CD8-positive, alpha-beta memory T cell (primary cell): ENCODE results near the gene IKBKG. TPM values are rescaled to one million over a fixed set of nuclear protein-coding genes. Genes with fewer than 3 reads are reported as not detected.

Source experiments
- CTCF ChIA-PET: fragments of 350-600 bp; sonication (Branson Sonifier 250); formaldehyde crosslinking; loops from one replicate; lab custom pipeline; 2021; ENCODE audit warnings: antibody characterized with exemption; lab: Charles Lee
- POLR2A ChIA-PET: fragments of 350-600 bp; sonication (Branson Sonifier 250); formaldehyde crosslinking; loops from one replicate; lab custom pipeline; 2021; ENCODE audit warnings: antibody characterized with exemption; lab: Charles Lee
- DNase-seq, 5 donors: peaks; one replicate each; pipeline versions ENCODE4 v3.0.0 to v3.0.0-alpha.2; 2020 to 2022; ENCODE audit warnings: mixed read lengths in 1 of 5
- H3K27ac ChIP-seq: one replicate; pipeline ENCODE4 v1.7.0; 2013; ENCODE audit warnings: low read depth, mild to moderate bottlenecking, low read length, moderate library complexity
- H3K27me3 ChIP-seq: 2 replicates; pipeline ENCODE4 v1.7.0; 2013; ENCODE audit warnings: low read length, mild to moderate bottlenecking; ENCODE audit not compliant: insufficient read depth, poor library complexity, severe bottlenecking
- H3K36me3 ChIP-seq: 2 replicates; pipeline ENCODE4 v1.7.0; 2013; ENCODE audit warnings: mild to moderate bottlenecking, low read length, moderate library complexity; ENCODE audit not compliant: insufficient read depth
- H3K4me1 ChIP-seq: 2 replicates; pipeline ENCODE4 v1.7.0; 2013; ENCODE audit warnings: mild to moderate bottlenecking, low read length, moderate library complexity; ENCODE audit not compliant: insufficient read depth
- H3K4me3 ChIP-seq: 2 replicates; pipeline ENCODE4 v1.7.0; 2013; ENCODE audit warnings: mild to moderate bottlenecking, low read length
- H3K9me3 ChIP-seq: 2 replicates; pipeline ENCODE4 v1.7.0; 2013; ENCODE audit warnings: mild to moderate bottlenecking, low read length
- H3K27ac Mint-ChIP-seq, 8 donors: one replicate each; pipeline ENCODE4 v1.8.0; 2020 to 2021; ENCODE audit warnings: mixed read lengths in 8 of 8, mild to moderate bottlenecking in 6 of 8, inconsistent platforms in 3 of 8, moderate library complexity in 3 of 8
- H3K27me3 Mint-ChIP-seq, 2 donors: one replicate each; pipeline ENCODE4 v1.8.0; 2020 to 2021; ENCODE audit warnings: mixed read lengths in 2 of 2, mild to moderate bottlenecking in 1 of 2, moderate library complexity in 1 of 2
- H3K36me3 Mint-ChIP-seq, 3 donors: one replicate each; pipeline ENCODE4 v1.8.0; 2020 to 2021; ENCODE audit warnings: mixed read lengths in 3 of 3, inconsistent platforms in 1 of 3, mild to moderate bottlenecking in 1 of 3
- H3K4me1 Mint-ChIP-seq, 3 donors: one replicate each; pipeline ENCODE4 v1.8.0; 2020 to 2021; ENCODE audit warnings: mixed read lengths in 3 of 3, inconsistent platforms in 1 of 3, mild to moderate bottlenecking in 1 of 3
- H3K4me3 Mint-ChIP-seq, 7 donors: one replicate each; pipeline ENCODE4 v1.8.0; 2020 to 2021; ENCODE audit warnings: mixed read lengths in 7 of 7, mild to moderate bottlenecking in 6 of 7, moderate library complexity in 4 of 7, inconsistent platforms in 2 of 7
- H3K9me3 Mint-ChIP-seq, 5 donors: one replicate each; pipeline ENCODE4 v1.8.0; 2020 to 2022; ENCODE audit warnings: mixed read lengths in 5 of 5, mild to moderate bottlenecking in 3 of 5, moderate library complexity in 2 of 5, inconsistent platforms in 1 of 5
- polyA plus RNA-seq: library from polyadenylated mRNA; unstranded; fragments of 300-500 nt; fragmentation: Illumina TruSeq; gene quantifications from one replicate; pipeline ENCODE4 v1.2.3, GENCODE V29; 2021
- total RNA-seq, 2 experiments: library from RNA; stranded (reverse); gene quantifications; one replicate each; pipeline ENCODE4 v1.2.3, GENCODE V29; 2021

Gene IKBKG
- total and polyA plus RNA-seq, 3 experiments from 2014 or later = 33.9 to 35.4 (median 34.8) TPM

DNA sequence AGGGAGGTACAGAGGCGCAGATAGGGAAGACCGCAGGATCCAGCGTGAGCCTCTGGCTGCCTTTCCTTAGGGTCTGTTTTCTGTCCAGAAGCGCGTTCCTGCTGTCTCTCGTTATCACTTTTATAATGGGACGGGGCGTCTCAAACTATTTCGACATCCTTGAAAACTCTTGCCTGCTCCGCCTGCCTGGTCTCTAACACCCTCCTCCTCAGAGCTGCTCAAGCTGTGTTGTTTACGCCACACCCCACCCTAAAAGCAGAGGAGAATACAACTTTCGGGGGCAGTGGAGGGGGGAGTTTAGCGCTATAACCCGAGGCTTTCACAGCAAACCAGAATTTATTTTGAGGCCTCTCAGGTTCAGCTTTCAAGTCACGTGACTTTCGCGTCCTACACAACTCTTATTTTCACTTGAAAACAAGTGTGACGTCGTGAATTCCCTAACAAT, 30.7 kb upstream of the IKBKG start:
- peak overlapping the region; percentile 54 for H3K27ac ChIP-seq
- no peaks in the 10 kb centered on the region for H3K9me3 ChIP-seq
- H3K27ac Mint-ChIP-seq = peak overlapping the region; percentile 79 to 94 (median 91)
- peaks cover 0 to 3% (median 0%) of the 10 kb centered on the region in 3 donors for H3K36me3 Mint-ChIP-seq
- peaks cover 0 to 3% of the 10 kb centered on the region in 2 donors for H3K27me3 Mint-ChIP-seq
- H3K4me3 ChIP-seq = peak overlapping the region; percentile 67
- no peaks in the 10 kb centered on the region for H3K36me3 ChIP-seq
- POLR2A ChIA-PET = interaction anchor here (0.6 to 2.6 kb wide), 7 partner anchors 9 to 588 kb away, joined by 3 to 16 read pairs (median 3); partner anchors contain the start of gene SLC10A3
- no peaks in the 10 kb centered on the region for H3K9me3 Mint-ChIP-seq
- peaks cover 15 to 26% (median 17%) of the 10 kb centered on the region in 3 donors for H3K4me1 Mint-ChIP-seq
- H3K27me3 ChIP-seq = no peaks in the 10 kb centered on the region
- DNase-seq = peak in 1 of 5 donors; percentile 35
- peaks cover 19% of the 10 kb centered on the region for H3K4me1 ChIP-seq
- peak overlapping the region; percentile 80 to 91 (median 86) for H3K4me3 Mint-ChIP-seq
- CTCF ChIA-PET = interaction anchor here (0.7 to 1.3 kb wide), 5 partner anchors 11 to 118 kb away, joined by 3 read pairs; partner anchors contain the start of gene SLC10A3

DNA sequence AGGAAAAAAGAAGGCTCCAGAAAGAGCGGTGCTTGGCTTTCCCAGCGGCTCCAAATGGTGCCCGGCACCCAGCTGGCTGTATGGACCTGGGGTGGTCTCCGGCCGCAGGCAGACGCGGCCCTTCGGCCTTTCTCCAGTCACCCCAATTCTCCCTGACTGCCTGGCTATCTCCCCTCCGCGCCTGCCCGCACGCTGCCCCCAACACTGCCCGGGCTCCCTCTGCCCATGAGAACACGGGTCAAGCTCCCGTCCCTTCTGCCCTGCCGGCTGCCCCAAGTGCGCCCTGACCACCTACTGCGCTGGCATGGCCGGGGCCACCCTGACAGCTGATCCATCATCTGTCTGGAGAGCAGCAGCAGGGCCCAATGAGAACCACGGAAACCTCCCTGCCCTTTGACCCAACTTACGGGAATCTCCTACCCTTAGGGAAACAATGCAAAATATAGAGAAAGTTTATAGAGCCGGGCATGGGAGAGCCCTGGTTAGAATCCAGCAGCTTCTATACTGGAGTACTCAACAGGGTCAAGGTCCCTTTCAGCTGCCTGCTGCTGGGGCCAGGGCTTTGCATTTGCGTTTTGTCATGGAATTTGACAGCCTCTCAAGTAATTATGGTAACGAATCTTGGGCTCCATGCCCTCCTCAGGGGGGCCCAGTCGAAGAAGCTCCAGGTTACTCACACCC, 30.2 kb upstream of the IKBKG start:
- H3K9me3 Mint-ChIP-seq = no peaks in the 10 kb centered on the region
- Histone ChIP-seq H3K36me3 (no peaks in the 10 kb centered on the region), H3K4me3 (no peak overlapping the region), H3K27ac (peak overlapping the region; percentile 54), H3K27me3 (no peaks in the 10 kb centered on the region), H3K9me3 (no peaks in the 10 kb centered on the region), H3K4me1 (peaks cover 17% of the 10 kb centered on the region)
- peaks cover 0 to 3% (median 0%) of the 10 kb centered on the region in 3 donors for H3K36me3 Mint-ChIP-seq
- POLR2A ChIA-PET = interaction anchor here (0.6 to 2.6 kb wide), 4 partner anchors 9 to 138 kb away, joined by 3 to 16 read pairs (median 6); partner anchors contain the start of gene SLC10A3
- CTCF ChIA-PET = interaction anchor here (0.7 to 1.3 kb wide), 5 partner anchors 10 to 118 kb away, joined by 3 to 5 read pairs (median 3); partner anchors contain the start of gene SLC10A3
- peaks cover 0 to 3% of the 10 kb centered on the region in 2 donors for H3K27me3 Mint-ChIP-seq
- H3K4me3 Mint-ChIP-seq = peak overlapping the region in 1 of 7 donors; percentile 54
- H3K27ac Mint-ChIP-seq = peak overlapping the region in 4 of 8 donors; percentile 68 to 94 (median 90)
- no peak for DNase-seq
- H3K4me1 Mint-ChIP-seq = peaks cover 11 to 23% (median 14%) of the 10 kb centered on the region in 3 donors

DNA sequence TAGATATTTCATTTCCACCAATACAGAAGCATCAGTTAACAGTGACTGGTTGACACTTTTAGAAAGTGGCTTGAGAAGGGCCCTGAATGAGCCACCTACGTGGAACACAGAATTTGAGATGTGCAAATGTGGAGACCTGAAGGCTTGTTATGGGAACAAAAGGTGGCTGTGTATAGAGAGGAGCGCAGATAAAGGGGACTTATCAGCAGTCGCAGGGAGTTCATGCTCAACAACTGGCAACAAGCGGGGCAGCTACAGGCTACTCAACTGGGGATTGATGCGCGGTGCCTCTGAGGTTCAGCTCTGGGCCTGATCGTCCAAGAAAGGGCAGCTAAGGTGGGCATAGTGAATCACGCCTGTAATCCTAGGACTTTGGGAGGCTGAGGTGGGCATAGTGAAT, 28.0 kb upstream of the IKBKG start:
- ChIA-PET CTCF (no interaction called here), POLR2A (no interaction called here)
- Mint-ChIP-seq H3K27ac (no peak overlapping the region), H3K27me3 (peaks cover 0 to 3% of the 10 kb centered on the region in 2 donors), H3K4me3 (no peak overlapping the region), H3K9me3 (no peaks in the 10 kb centered on the region), H3K36me3 (no peaks in the 10 kb centered on the region), H3K4me1 (peaks cover 6 to 12% (median 10%) of the 10 kb centered on the region in 3 donors)
- Histone ChIP-seq H3K4me3 (no peak overlapping the region), H3K36me3 (no peaks in the 10 kb centered on the region), H3K27ac (no peak overlapping the region), H3K9me3 (no peaks in the 10 kb centered on the region), H3K4me1 (peaks cover 14% of the 10 kb centered on the region), H3K27me3 (no peaks in the 10 kb centered on the region)
- DNase-seq = no peak

DNA sequence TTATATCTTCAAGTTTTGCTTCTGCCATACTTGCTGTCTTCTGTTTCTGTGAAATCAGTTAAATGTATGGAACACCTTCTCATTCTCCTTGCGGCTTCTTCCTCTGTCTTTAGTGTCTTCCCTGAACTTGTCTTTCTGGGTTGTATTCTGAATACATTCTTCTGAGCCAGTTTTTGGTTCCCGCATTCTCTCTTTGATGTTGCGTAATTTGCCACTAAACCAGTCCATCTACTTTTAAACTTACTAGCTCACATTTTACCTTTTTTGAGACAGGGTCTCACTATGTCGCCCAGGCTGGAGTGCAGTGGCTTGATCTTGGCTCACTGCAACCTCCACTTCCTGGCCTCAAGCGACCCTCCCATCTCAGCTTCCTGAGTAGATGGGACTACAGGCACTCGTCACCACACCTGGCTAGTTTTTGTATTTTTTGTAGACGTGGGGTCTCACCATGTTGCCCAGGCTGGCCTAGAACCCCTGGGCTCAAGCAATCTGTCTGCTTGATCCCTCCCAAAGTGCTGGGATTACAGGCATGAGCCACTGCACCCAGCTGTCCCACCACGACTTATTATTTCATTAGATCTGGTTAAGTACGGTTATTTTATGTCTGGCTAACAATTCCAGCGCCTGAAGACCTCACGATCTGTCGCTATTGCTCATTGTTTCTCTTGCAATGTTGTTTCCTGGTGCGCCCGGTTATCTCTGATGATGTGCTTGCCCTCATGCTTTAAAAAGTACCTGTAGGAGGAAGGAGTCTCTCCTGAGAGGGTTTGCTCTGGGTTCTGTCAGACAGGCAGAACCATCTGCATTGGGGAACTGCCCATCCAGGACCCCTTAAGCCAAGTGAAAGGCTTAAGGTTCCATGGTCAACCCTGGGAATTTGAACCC, 21.6 kb upstream of the IKBKG start:
- POLR2A ChIA-PET = interaction anchor here (0.5 to 0.9 kb wide), 2 partner anchors 9 to 130 kb away, joined by 3 read pairs; no protein-coding TSS in a partner anchor
- Histone ChIP-seq H3K4me1 (peaks cover 24% of the 10 kb centered on the region), H3K27me3 (no peaks in the 10 kb centered on the region), H3K9me3 (no peaks in the 10 kb centered on the region), H3K27ac (no peak overlapping the region), H3K4me3 (no peak overlapping the region), H3K36me3 (no peaks in the 10 kb centered on the region)
- peak overlapping the region in 1 of 7 donors; percentile 20 for H3K4me3 Mint-ChIP-seq
- peaks cover 0 to under 1% (median 0%) of the 10 kb centered on the region in 3 donors for H3K36me3 Mint-ChIP-seq
- CTCF ChIA-PET = no interaction called here
- no peak for DNase-seq
- peak overlapping the region in 3 of 8 donors; percentile 4 to 80 (median 17) for H3K27ac Mint-ChIP-seq
- H3K27me3 Mint-ChIP-seq = peaks cover 0 to 3% of the 10 kb centered on the region in 2 donors
- H3K9me3 Mint-ChIP-seq = no peaks in the 10 kb centered on the region
- peaks cover 13 to 21% (median 20%) of the 10 kb centered on the region in 3 donors for H3K4me1 Mint-ChIP-seq

DNA sequence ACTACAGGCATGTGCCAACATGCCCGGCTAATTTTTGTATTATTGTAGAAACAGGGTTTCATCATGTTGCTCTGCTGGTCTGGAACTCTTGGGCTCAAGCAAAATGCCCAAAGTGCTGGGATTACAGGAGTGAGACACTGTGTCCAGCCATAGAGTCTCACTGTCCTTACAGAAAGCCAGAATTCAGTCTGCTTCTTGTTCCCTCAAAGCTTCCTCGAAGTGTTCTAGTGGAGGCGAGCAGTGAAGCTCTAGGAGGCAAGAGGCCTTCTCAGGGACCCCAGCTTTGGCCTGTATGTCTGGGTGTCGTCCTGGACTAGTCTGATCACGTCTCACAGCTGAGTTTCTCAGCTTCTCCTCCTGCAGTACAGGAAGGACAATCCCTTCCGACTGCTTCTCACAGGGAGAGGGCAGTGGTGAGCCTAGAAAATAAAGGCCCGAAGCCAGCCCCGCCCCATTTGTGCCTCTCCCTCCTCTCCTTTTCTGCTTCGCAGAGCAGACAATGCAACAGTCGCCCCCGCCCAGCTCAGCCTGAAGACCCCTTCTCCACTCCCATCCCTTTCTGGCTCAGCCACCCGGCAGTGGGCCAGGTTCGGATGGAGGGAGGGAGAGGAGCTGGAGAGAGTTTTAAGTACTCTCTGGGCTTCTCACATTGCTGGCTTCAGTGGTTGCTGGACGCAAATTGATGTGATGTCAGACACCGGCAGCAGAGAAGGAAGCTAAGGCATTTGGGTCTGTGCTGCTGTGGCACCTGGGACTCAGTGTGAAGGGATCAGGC, 20.3 kb upstream of the IKBKG start:
- Histone ChIP-seq H3K36me3 (no peaks in the 10 kb centered on the region), H3K9me3 (no peaks in the 10 kb centered on the region), H3K27me3 (no peaks in the 10 kb centered on the region), H3K4me1 (peaks cover 24% of the 10 kb centered on the region), H3K27ac (peak overlapping the region; percentile 57), H3K4me3 (no peak overlapping the region)
- CTCF ChIA-PET = interaction anchor here (0.8 to 1.5 kb wide), 9 partner anchors 9 to 434 kb away, joined by 3 to 9 read pairs (median 4); partner anchors contain the start of genes FLNA and SLC10A3
- Mint-ChIP-seq H3K4me3 (peak overlapping the region in 2 of 7 donors; percentile 26 to 45), H3K27me3 (peaks cover 0 to 3% of the 10 kb centered on the region in 2 donors), H3K9me3 (no peaks in the 10 kb centered on the region), H3K36me3 (peaks cover 0 to 6% (median 0%) of the 10 kb centered on the region in 3 donors), H3K4me1 (peaks cover 13 to 21% (median 20%) of the 10 kb centered on the region in 3 donors), H3K27ac (peak overlapping the region in 6 of 8 donors; percentile 12 to 85 (median 56))
- POLR2A ChIA-PET = interaction anchor here (1.3 kb wide), 1 partner anchor 115 kb away, joined by 4 read pairs; no protein-coding TSS in a partner anchor
- DNase-seq = peak in 3 of 5 donors; percentile 14 to 67 (median 37)

DNA sequence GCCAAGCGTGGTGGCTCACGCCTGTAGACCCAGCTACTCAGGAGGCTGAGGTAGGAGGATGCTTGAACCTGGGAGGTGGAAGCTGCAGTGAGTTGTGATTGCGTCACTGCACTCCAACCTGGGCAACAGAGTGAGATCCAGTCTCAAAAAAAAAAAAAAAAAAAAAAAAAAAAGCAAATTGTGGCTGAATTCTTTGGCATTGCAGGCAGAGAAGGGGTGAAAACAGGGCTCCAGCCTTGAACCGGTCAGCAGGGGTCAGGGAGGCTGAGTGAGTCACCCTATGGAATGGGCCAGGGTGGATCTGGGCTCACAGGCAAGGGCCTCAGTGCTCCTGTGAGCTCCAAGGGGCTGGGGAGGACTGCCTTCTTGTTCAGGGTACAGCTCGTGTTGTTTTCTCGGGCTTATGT, 18.2 kb upstream of the IKBKG start:
- peak overlapping the region in 1 of 8 donors; percentile 50 for H3K27ac Mint-ChIP-seq
- H3K4me1 Mint-ChIP-seq = peaks cover 13 to 21% (median 20%) of the 10 kb centered on the region in 3 donors
- ChIA-PET POLR2A (no interaction called here), CTCF (interaction anchor here (0.6 to 1.3 kb wide), 3 partner anchors 53 to 221 kb away, joined by 3 to 5 read pairs (median 3); no protein-coding TSS in a partner anchor)
- no peak for DNase-seq
- no peaks in the 10 kb centered on the region for H3K9me3 Mint-ChIP-seq
- H3K27ac ChIP-seq = no peak overlapping the region
- H3K4me3 Mint-ChIP-seq = peak overlapping the region in 1 of 7 donors; percentile 13
- H3K27me3 ChIP-seq = no peaks in the 10 kb centered on the region
- no peak overlapping the region for H3K4me3 ChIP-seq
- peaks cover 0 to 3% of the 10 kb centered on the region in 2 donors for H3K27me3 Mint-ChIP-seq
- H3K9me3 ChIP-seq = no peaks in the 10 kb centered on the region
- H3K36me3 Mint-ChIP-seq = peaks cover 0 to 23% (median 0%) of the 10 kb centered on the region in 3 donors
- H3K4me1 ChIP-seq = peaks cover 24% of the 10 kb centered on the region
- H3K36me3 ChIP-seq = no peaks in the 10 kb centered on the region

DNA sequence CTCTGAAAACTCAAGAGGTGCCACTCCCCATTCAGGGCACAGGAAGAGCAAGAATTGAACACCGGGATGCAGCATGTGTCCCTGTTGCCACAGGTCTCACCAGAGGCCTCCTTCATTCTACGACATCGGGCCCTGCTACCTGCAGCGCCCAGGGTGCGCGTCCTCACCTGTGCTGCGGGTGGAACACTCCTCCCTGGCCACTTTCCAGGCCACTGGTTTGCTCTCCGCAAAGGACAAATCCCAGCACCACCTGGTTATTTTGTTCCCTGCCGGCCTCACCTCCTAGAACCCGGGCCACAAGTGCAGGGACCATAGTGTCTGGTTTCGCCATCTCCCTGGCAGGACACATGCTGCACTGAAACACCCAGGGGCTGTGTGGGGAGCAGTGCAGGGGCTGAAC, 17.1 kb upstream of the IKBKG start:
- H3K36me3 Mint-ChIP-seq = peaks cover 0 to 31% (median 3%) of the 10 kb centered on the region in 3 donors
- POLR2A ChIA-PET = no interaction called here
- DNase-seq = peak in 1 of 5 donors; percentile 8
- no peak overlapping the region for H3K4me3 Mint-ChIP-seq
- peaks cover 0 to 3% of the 10 kb centered on the region in 2 donors for H3K27me3 Mint-ChIP-seq
- Histone ChIP-seq H3K36me3 (no peaks in the 10 kb centered on the region), H3K9me3 (no peaks in the 10 kb centered on the region), H3K27me3 (no peaks in the 10 kb centered on the region), H3K4me3 (no peak overlapping the region), H3K4me1 (peaks cover 24% of the 10 kb centered on the region), H3K27ac (no peak overlapping the region)
- no peaks in the 10 kb centered on the region for H3K9me3 Mint-ChIP-seq
- peaks cover 19 to 27% (median 26%) of the 10 kb centered on the region in 3 donors for H3K4me1 Mint-ChIP-seq
- H3K27ac Mint-ChIP-seq = peak overlapping the region in 2 of 8 donors; percentile 43 to 73
- CTCF ChIA-PET = interaction anchor here (1.3 kb wide), 1 partner anchor 157 kb away, joined by 5 read pairs; no protein-coding TSS in a partner anchor
